GM12878 (cell line): ENCODE results near the gene CNPY2. TPM values are rescaled to one million over a fixed set of nuclear protein-coding genes. Genes with fewer than 3 reads are reported as not detected.

ENCODE experiments used
- ATAC-seq: fragments of 200-7000 bp; cut with Tn5 transposase; 3 replicates; pipeline ENCODE4 v1.9.1; 2020; ENCODE audit warnings: mild to moderate bottlenecking, moderate library complexity
- BruUV-seq: library from RNA; stranded (reverse); fragments of 400-500 nt; replicated peaks from 2 replicates; lab custom pipeline; 2021; lab: Mats Ljungman, UMichigan
- CTCF ChIA-PET: fragments of 300-600 bp; sonication (Branson Sonifier 250); formaldehyde crosslinking; extraction: SDS; loops from one replicate; lab custom pipeline; 2021; ENCODE audit warnings: inconsistent platforms; lab: Yijun Ruan, JAX
- POLR2A ChIA-PET: fragments of 350-600 bp; formaldehyde crosslinking; extraction: SDS; loops from one replicate; lab custom pipeline; 2021; ENCODE audit warnings: inconsistent platforms; lab: Charles Lee
- RAD21 ChIA-PET: fragments of 300-600 bp; sonication (Branson Sonifier 250); formaldehyde crosslinking; loops from one replicate; lab custom pipeline; 2023; ENCODE audit warnings: antibody characterized with exemption; ENCODE audit not compliant: unreplicated experiment; lab: Charles Lee
- SMC1A ChIA-PET: fragments of 300-600 bp; sonication (Branson Sonifier 250); formaldehyde crosslinking; loops from one replicate; lab custom pipeline; 2023; ENCODE audit not compliant: unreplicated experiment, uncharacterized antibody; lab: Charles Lee
- DNase-seq: peaks from one replicate; pipeline ENCODE4 v3.0.0-alpha.2; 2011; ENCODE audit warnings: low read depth, low spot score
- FAIRE-seq: peaks from 3 replicates; lab custom pipeline; 2011; peaks lifted over from hg19 to GRCh38; lab: Jason Lieb, UNC
- H2AFZ ChIP-seq: 2 replicates; pipeline ENCODE4 v1.6.0; 2011; ENCODE audit warnings: low read depth, low read length, control low read depth; ENCODE audit not compliant: control insufficient read depth
- H3K27ac ChIP-seq: 2 replicates; pipeline ENCODE4 v1.5.1; 2011; ENCODE audit warnings: control low read depth; ENCODE audit not compliant: control insufficient read depth, insufficient read depth
- H3K27me3 ChIP-seq, 2 experiments: replicated peaks in 1 of 2; 2 replicates each; pipeline versions ENCODE4 v1.6.0 to v1.6.1; 2011; ENCODE audit warnings: low read length in 1 of 2; ENCODE audit not compliant: control insufficient read depth in 2 of 2, insufficient read depth in 2 of 2
- H3K36me3 ChIP-seq, 2 experiments: 2 replicates each; pipeline ENCODE4 v1.5.1; 2011; ENCODE audit warnings: low read length in 1 of 2; ENCODE audit not compliant: control insufficient read depth in 2 of 2, insufficient read depth in 2 of 2
- H3K4me1 ChIP-seq: 2 replicates; pipeline ENCODE4 v1.6.1; 2011; ENCODE audit warnings: mild to moderate bottlenecking, low read length, moderate library complexity, mixed read lengths; ENCODE audit not compliant: control insufficient read depth, insufficient read depth
- H3K4me2 ChIP-seq: 2 replicates; pipeline ENCODE4 v1.6.0; 2011; ENCODE audit warnings: control low read depth; ENCODE audit not compliant: control insufficient read depth, insufficient read depth
- H3K4me3 ChIP-seq: fragments of 200-600 bp; sonication (generic); 2 replicates; pipeline ENCODE4 v1.5.1; 2016
- H3K79me2 ChIP-seq: 2 replicates; pipeline ENCODE4 v1.6.0; 2011; ENCODE audit warnings: low read length; ENCODE audit not compliant: control insufficient read depth, insufficient read depth
- H3K9ac ChIP-seq: 2 replicates; pipeline ENCODE4 v1.8.0; 2011; ENCODE audit warnings: low read length, control low read depth, mixed read lengths; ENCODE audit not compliant: control insufficient read depth, insufficient read depth
- H3K9me3 ChIP-seq: replicated peaks from 3 replicates; pipeline ENCODE4 v1.5.1; 2011; ENCODE audit warnings: mild to moderate bottlenecking, low read length; ENCODE audit not compliant: control insufficient read depth, insufficient read depth
- H4K20me1 ChIP-seq: 2 replicates; pipeline ENCODE4 v1.6.0; 2011; ENCODE audit not compliant: control insufficient read depth, insufficient read depth
- BCL11A ChIP-seq: IDR thresholded peaks from 2 replicates; pipeline ENCODE4 v1.6.1; 2011; ENCODE audit warnings: low read depth, low read length
- CHD4 ChIP-seq: fragments of 200-600 bp; sonication (generic); IDR thresholded peaks from 2 replicates; pipeline ENCODE4 v1.6.1; 2016; ENCODE audit warnings: mild to moderate bottlenecking
- CREM ChIP-seq: IDR thresholded peaks from 2 replicates; pipeline ENCODE4 v1.6.1; 2014; ENCODE audit warnings: antibody characterized with exemption, low read depth
- NBN ChIP-seq: fragments of 450-650 bp; IDR thresholded peaks from 2 replicates; pipeline ENCODE4 v1.6.1; 2016
- NFXL1 ChIP-seq: fragments of 450-650 bp; IDR thresholded peaks from 2 replicates; pipeline ENCODE4 v1.6.1; 2017; ENCODE audit warnings: antibody characterized with exemption, mild to moderate bottlenecking, borderline replicate concordance
- NR2C1 ChIP-seq: fragments of 450-650 bp; IDR thresholded peaks from 2 replicates; pipeline ENCODE4 v1.6.1; 2017; ENCODE audit warnings: antibody characterized with exemption, mild to moderate bottlenecking, moderate library complexity
- NR2C2 ChIP-seq: IDR thresholded peaks from 2 replicates; pipeline ENCODE4 v1.6.1; 2011; ENCODE audit warnings: borderline replicate concordance, low read depth; ENCODE audit not compliant: control insufficient read depth, insufficient read length
- PML ChIP-seq: IDR thresholded peaks from 2 replicates; pipeline ENCODE4 v1.6.1; 2012; ENCODE audit warnings: low read length, inconsistent platforms
- POU2F2 ChIP-seq: IDR thresholded peaks from 3 replicates; pipeline ENCODE4 v1.6.1; 2011; ENCODE audit warnings: low read depth, mild to moderate bottlenecking, low read length, borderline replicate concordance
- SMAD5 ChIP-seq: IDR thresholded peaks from 2 replicates; pipeline ENCODE4 v1.6.1; 2016; ENCODE audit warnings: antibody characterized with exemption, low read depth
- TAF1 ChIP-seq: IDR thresholded peaks from 2 replicates; pipeline ENCODE4 v1.6.1; 2011; ENCODE audit warnings: mild to moderate bottlenecking, low read depth, low read length, borderline replicate concordance
- TCF12 ChIP-seq: IDR thresholded peaks from 2 replicates; pipeline ENCODE4 v1.6.1; 2011; ENCODE audit warnings: low read depth, mild to moderate bottlenecking, low read length
- WGBS: methylation state at CpG from one replicate; pipeline ENCODE4 v1.1.6; 2016; ENCODE audit warnings: low lambda C conversion rate; ENCODE audit not compliant: insufficient replicate concordance, insufficient coverage; ENCODE audit errors: missing lambda C conversion rate; 5-methylcytosine and 5-hydroxymethylcytosine counted together
- in situ Hi-C: fragments of 300-500 bp; cut with MboI; formaldehyde crosslinking; loops from 9 replicates; pipeline ENCODE4 v1.14.3; 2018; ENCODE audit warnings: mixed read lengths
- intact Hi-C: fragments of 100-400 bp; cut with micrococcal nuclease; formaldehyde crosslinking; loops from one replicate; pipeline ENCODE4 v1.14.2; 2022; ENCODE audit not compliant: unreplicated experiment
- polyA plus RNA-seq, 11 experiments: library from polyadenylated mRNA; depleted of rRNA in 4 of 11; unstranded in 6 of 11; stranded (reverse) in 5 of 11; fragments of >200 nt; fragmentation: Nextera tagmentation in 4 of 11; fragmentation: Illumina TruSeq in 1 of 11; extraction: Ambion mirVana in 4 of 11; extraction: Trizol in 1 of 11; gene quantifications; 1 replicate in 1 of 11; 2 replicates in 10 of 11; pipeline versions ENCODE4 v1.2.1 to v1.2.3, GENCODE V29; 2011 to 2016; ENCODE audit warnings: inconsistent platforms in 2 of 11, missing spikeins in 2 of 11, low read depth in 1 of 11
- total RNA-seq, 4 experiments: library from RNA; depleted of rRNA in 3 of 4; stranded (reverse); fragments of >200 nt in 3 of 4; fragmentation: Illumina TruSeq in 1 of 4; extraction: Trizol in 1 of 4; gene quantifications; 2 replicates each; pipeline versions ENCODE4 v1.2.1 to v1.2.3, GENCODE V29; 2013 to 2021
- TF ChIP-seq, protein P1 (sequence below): fragments of 450-650 bp; IDR thresholded peaks from 2 replicates; pipeline ENCODE4 v1.6.1; 2014; ENCODE audit warnings: mild to moderate bottlenecking
- TF ChIP-seq, protein P2 (sequence below): IDR thresholded peaks from 2 replicates; pipeline ENCODE4 v1.6.1; 2011; ENCODE audit warnings: borderline replicate concordance, low read depth, mild to moderate bottlenecking, moderate library complexity, low read length; ENCODE audit not compliant: insufficient read depth, poor library complexity, severe bottlenecking
- TF ChIP-seq, protein P3 (sequence below): fragments of 450-650 bp; formaldehyde crosslinking; IDR thresholded peaks from 2 replicates; pipeline ENCODE4 v1.4.0; 2020; ENCODE audit warnings: mild to moderate bottlenecking, moderate library complexity
- TF ChIP-seq, protein P4 (sequence below): IDR thresholded peaks from 2 replicates; pipeline ENCODE4 v1.6.1; 2012; ENCODE audit warnings: low read depth, low read length, improper control_type of control experiment

CNPY2 gene
- total and polyA plus RNA-seq, 10 of the 15 experiments (the other 5 are each of a cell fraction or from before 2014, with no cell fraction given), result 25.0 to 276 (median 87.8) TPM

DNA sequence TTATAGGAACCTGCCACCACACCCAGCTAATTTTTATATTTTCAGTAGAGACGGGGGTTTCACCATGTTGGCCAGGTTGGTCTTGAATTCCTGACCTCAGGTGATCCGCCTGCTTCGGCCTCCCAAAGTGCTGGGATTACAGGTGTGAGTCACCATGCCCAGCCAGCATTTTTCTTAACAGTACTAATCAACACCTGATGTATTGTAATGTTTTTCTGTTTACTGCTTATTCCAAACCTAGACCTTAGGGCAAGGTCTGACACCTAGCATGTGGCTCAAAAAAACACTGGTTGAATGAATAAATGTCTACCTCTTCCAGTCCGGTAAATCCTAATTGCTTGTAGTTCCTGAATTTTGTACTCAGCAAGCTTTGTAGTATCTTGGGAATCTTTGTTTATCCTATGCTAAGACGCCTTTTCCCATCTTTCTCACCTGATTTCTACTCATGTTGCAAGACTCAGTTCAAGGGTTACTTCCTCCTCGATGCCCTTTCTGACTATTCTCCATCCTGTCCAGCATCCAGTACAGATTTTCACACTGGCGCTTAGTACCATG is 15.2 kb upstream of the CNPY2 start:
- Histone ChIP-seq H3K9ac (no peak overlapping the region), H3K36me3 (peaks cover 0 to 4% of the 10 kb centered on the region in 2 experiments; a peak in 2 of 4 replicates), H2AFZ (no peak overlapping the region), H3K27me3 (no peaks in the 10 kb centered on the region), H3K4me1 (peaks cover 6% of the 10 kb centered on the region), H4K20me1 (no peaks in the 10 kb centered on the region), H3K79me2 (peaks cover 14% of the 10 kb centered on the region), H3K4me2 (no peak overlapping the region), H3K27ac (no peak overlapping the region), H3K4me3 (no peak overlapping the region), H3K9me3 (no peaks in the 10 kb centered on the region)
- intact Hi-C loops (loop anchor here (5.0 kb wide), 1 partner anchor 131 kb away; no protein-coding TSS in a partner anchor), in situ Hi-C loops (no loop called here)
- ChIA-PET POLR2A (interaction anchor here (1.3 kb wide), 1 partner anchor 29 kb away, joined by 5 read pairs; the partner anchor contains the start of gene STAT2), RAD21 (interaction anchor here (1.1 kb wide), 1 partner anchor 29 kb away, joined by 3 read pairs; the partner anchor contains the start of gene STAT2), CTCF (no interaction called here), SMC1A (interaction anchor here (0.7 to 0.9 kb wide), 2 partner anchors 29 to 138 kb away, joined by 3 read pairs; partner anchors contain the start of gene STAT2)
- WGBS, result 92% methylated on average over 7 of the region's 7 CpGs
- DNase-seq (no peak), ATAC-seq (no peak), FAIRE-seq (no peak)
- BruUV-seq, result no TSS peak
- TF ChIP-seq PML (no peak), NR2C1 (no peak), SMAD5 (no peak), BCL11A (no peak), POU2F2 (no peak), NBN (no peak), TAF1 (no peak), NFXL1 (no peak), CHD4 (no peak), TCF12 (no peak), NR2C2 (no peak), CREM (no peak)
- TF ChIP-seq, protein P1, sequence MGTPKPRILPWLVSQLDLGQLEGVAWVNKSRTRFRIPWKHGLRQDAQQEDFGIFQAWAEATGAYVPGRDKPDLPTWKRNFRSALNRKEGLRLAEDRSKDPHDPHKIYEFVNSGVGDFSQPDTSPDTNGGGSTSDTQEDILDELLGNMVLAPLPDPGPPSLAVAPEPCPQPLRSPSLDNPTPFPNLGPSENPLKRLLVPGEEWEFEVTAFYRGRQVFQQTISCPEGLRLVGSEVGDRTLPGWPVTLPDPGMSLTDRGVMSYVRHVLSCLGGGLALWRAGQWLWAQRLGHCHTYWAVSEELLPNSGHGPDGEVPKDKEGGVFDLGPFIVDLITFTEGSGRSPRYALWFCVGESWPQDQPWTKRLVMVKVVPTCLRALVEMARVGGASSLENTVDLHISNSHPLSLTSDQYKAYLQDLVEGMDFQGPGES, result no peak
- TF ChIP-seq, protein P2, sequence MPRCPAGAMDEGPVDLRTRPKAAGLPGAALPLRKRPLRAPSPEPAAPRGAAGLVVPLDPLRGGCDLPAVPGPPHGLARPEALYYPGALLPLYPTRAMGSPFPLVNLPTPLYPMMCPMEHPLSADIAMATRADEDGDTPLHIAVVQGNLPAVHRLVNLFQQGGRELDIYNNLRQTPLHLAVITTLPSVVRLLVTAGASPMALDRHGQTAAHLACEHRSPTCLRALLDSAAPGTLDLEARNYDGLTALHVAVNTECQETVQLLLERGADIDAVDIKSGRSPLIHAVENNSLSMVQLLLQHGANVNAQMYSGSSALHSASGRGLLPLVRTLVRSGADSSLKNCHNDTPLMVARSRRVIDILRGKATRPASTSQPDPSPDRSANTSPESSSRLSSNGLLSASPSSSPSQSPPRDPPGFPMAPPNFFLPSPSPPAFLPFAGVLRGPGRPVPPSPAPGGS, result no peak
- TF ChIP-seq, protein P3, sequence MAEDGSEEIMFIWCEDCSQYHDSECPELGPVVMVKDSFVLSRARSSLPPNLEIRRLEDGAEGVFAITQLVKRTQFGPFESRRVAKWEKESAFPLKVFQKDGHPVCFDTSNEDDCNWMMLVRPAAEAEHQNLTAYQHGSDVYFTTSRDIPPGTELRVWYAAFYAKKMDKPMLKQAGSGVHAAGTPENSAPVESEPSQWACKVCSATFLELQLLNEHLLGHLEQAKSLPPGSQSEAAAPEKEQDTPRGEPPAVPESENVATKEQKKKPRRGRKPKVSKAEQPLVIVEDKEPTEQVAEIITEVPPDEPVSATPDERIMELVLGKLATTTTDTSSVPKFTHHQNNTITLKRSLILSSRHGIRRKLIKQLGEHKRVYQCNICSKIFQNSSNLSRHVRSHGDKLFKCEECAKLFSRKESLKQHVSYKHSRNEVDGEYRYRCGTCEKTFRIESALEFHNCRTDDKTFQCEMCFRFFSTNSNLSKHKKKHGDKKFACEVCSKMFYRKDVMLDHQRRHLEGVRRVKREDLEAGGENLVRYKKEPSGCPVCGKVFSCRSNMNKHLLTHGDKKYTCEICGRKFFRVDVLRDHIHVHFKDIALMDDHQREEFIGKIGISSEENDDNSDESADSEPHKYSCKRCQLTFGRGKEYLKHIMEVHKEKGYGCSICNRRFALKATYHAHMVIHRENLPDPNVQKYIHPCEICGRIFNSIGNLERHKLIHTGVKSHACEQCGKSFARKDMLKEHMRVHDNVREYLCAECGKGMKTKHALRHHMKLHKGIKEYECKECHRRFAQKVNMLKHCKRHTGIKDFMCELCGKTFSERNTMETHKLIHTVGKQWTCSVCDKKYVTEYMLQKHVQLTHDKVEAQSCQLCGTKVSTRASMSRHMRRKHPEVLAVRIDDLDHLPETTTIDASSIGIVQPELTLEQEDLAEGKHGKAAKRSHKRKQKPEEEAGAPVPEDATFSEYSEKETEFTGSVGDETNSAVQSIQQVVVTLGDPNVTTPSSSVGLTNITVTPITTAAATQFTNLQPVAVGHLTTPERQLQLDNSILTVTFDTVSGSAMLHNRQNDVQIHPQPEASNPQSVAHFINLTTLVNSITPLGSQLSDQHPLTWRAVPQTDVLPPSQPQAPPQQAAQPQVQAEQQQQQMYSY (CRISPR knock-in tag), result no peak
- TF ChIP-seq, protein P4, sequence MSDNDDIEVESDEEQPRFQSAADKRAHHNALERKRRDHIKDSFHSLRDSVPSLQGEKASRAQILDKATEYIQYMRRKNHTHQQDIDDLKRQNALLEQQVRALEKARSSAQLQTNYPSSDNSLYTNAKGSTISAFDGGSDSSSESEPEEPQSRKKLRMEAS, result no peak
